SKM-1 treated with dmso at 0.1 percent for 144 hours (cell line): Measurements from ENCODE around the gene SDK2.

Source experiments
- DNase-seq: peaks from one replicate; lab custom pipeline; 2025; ENCODE audit not compliant: unreplicated experiment; lab: John Stamatoyannopoulos, UW

The SDK2 gene

GRCh38 chr17:73612031-73612472 lies 32.2 kb downstream of the SDK2 start:
- no peak for DNase-seq

GRCh38 chr17:73611630-73612029 lies 32.6 kb downstream of the SDK2 start:
- no peak for DNase-seq

- DNase-seq, result no peak
These were observed 33.8 kb downstream of the SDK2 start for GRCh38 chr17:73610331-73610911.

- no peak for DNase-seq
These were observed 34.5 kb downstream of the SDK2 start for GRCh38 chr17:73609758-73610157.

- no peak for DNase-seq
These were observed 35.2 kb downstream of the SDK2 start for GRCh38 chr17:73609060-73609459.

GRCh38 chr17:73605444-73605843 lies 38.8 kb downstream of the SDK2 start:
- DNase-seq, result no peak

GRCh38 chr17:73604476-73604875 lies 39.8 kb downstream of the SDK2 start:
- DNase-seq, result no peak

- DNase-seq, result no peak
These were observed 40.3 kb downstream of the SDK2 start for GRCh38 chr17:73603971-73604370.

GRCh38 chr17:73600103-73600871 lies 44.0 kb downstream of the SDK2 start:
- no peak for DNase-seq

- DNase-seq, result no peak
These were observed 44.6 kb downstream of the SDK2 start for GRCh38 chr17:73599599-73599998.

- no peak for DNase-seq
These were observed 46.0 kb downstream of the SDK2 start for GRCh38 chr17:73598212-73598611.

- no peak for DNase-seq
These were observed 48.3 kb downstream of the SDK2 start for GRCh38 chr17:73595931-73596330.

- peak; percentile 32 for DNase-seq
These were observed 48.8 kb downstream of the SDK2 start for GRCh38 chr17:73595479-73595878.

- DNase-seq, result no peak
These were observed 49.2 kb downstream of the SDK2 start for GRCh38 chr17:73595068-73595467.

GRCh38 chr17:73594598-73594997 lies 49.6 kb downstream of the SDK2 start:
- DNase-seq, result no peak

GRCh38 chr17:73594025-73594424 lies 50.2 kb downstream of the SDK2 start:
- no peak for DNase-seq

GRCh38 chr17:73593249-73593965 lies 50.8 kb downstream of the SDK2 start:
- no peak for DNase-seq

GRCh38 chr17:73592501-73592961 lies 51.7 kb downstream of the SDK2 start:
- DNase-seq, result no peak

- no peak for DNase-seq
These were observed 52.2 kb downstream of the SDK2 start for GRCh38 chr17:73592079-73592415.

GRCh38 chr17:73591296-73592078 lies 52.8 kb downstream of the SDK2 start:
- no peak for DNase-seq

- DNase-seq, result no peak
These were observed 54.8 kb downstream of the SDK2 start for GRCh38 chr17:73589363-73589980.
